Measurements from ENCODE around the gene LGALS3BP. TPM values are rescaled to one million over a fixed set of nuclear protein-coding genes. Genes with fewer than 3 reads are reported as not detected.

The LGALS3BP gene
- total RNA-seq, 1 experiment from 2014 or later = 507 TPM

- DNase-seq = no peak
- H3K4me3 ChIP-seq = no peak overlapping the region
- ChIA-PET CTCF (no interaction called here), POLR2A (ENCODE audit: unreplicated experiment) (no interaction called here)
- BruUV-seq (replicated peaks) = no TSS peak
- H4K20me1 ChIP-seq (ENCODE audit: insufficient read depth) = peaks cover 4% of the 10 kb centered on the region
- H2AFZ ChIP-seq = no peak overlapping the region
- H3K36me3 ChIP-seq (ENCODE audit: low read depth) = peaks cover 6% of the 10 kb centered on the region; the same call in 1 of the 2 replicates
- H3K9me3 ChIP-seq (ENCODE audit: insufficient read depth, low read depth) = no peaks in the 10 kb centered on the region
- H3K4me2 ChIP-seq = no peak overlapping the region
- no peak overlapping the region for H3K27ac ChIP-seq
- peaks cover 33% of the 10 kb centered on the region for H3K4me1 ChIP-seq (replicated peaks; ENCODE audit: insufficient read depth)
- no peak for TF ChIP-seq EZH2 (IDR thresholded peaks at IDR 0.05; ENCODE audit: low read depth)
- no peak for TF ChIP-seq CTCF (conservative IDR thresholded peaks at IDR 0.05)
- no peaks in the 10 kb centered on the region for H3K9me2 ChIP-seq (ENCODE audit: insufficient read depth)
- intact Hi-C loops (cut with micrococcal nuclease; ENCODE audit: unreplicated experiment) = no loop called here
- peaks cover 26% of the 10 kb centered on the region for H3F3A ChIP-seq (ENCODE audit: insufficient read depth, low read depth)
- peaks cover 72% of the 10 kb centered on the region for H3K79me2 ChIP-seq (ENCODE audit: low read depth)
- H3K27me3 ChIP-seq (ENCODE audit: insufficient read depth, low read depth) = no peaks in the 10 kb centered on the region
These were observed 20.9 kb upstream of the LGALS3BP start for GRCh38 chr17:79000396-79001189.

DNA sequence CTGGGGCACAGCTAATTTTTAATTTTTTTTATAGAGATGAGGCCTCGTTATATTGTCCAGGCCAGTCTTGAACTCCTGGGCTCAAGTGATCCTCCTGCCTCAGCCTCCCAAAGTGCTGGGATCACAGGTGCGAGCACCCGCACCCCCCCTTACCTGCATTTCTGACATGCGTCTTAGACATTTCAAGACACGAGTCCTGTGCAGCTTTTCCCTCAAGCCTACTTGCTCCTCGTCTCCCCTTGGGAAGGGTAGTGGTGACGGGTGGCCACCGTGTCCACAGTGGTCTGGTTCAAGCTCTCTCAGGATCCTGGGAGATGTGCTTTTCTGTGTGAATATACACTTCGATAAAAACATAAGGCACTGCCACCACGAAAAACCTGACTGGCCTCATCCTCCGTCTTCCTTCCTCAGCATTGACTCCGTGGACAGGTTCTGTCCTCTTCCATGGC is 20.2 kb upstream of the LGALS3BP start:
- H3K9me3 ChIP-seq (ENCODE audit: insufficient read depth, low read depth) = no peaks in the 10 kb centered on the region
- H3K36me3 ChIP-seq (ENCODE audit: low read depth) = peaks cover 10% of the 10 kb centered on the region; the same call in 1 of the 2 replicates
- H3K4me3 ChIP-seq = no peak overlapping the region
- DNase-seq = no peak
- ChIA-PET CTCF (interaction anchor here (0.6 kb wide), 1 partner anchor 60 kb away, joined by 11 read pairs; no protein-coding TSS in a partner anchor), POLR2A (ENCODE audit: unreplicated experiment) (no interaction called here)
- H3K4me2 ChIP-seq = no peak overlapping the region
- peaks cover 4% of the 10 kb centered on the region for H4K20me1 ChIP-seq (ENCODE audit: insufficient read depth)
- H3K27ac ChIP-seq = no peak overlapping the region
- intact Hi-C loops (cut with micrococcal nuclease; ENCODE audit: unreplicated experiment) = no loop called here
- no peaks in the 10 kb centered on the region for H3K9me2 ChIP-seq (ENCODE audit: insufficient read depth)
- no peak overlapping the region for H2AFZ ChIP-seq
- no peaks in the 10 kb centered on the region for H3K27me3 ChIP-seq (ENCODE audit: insufficient read depth, low read depth)
- TF ChIP-seq EZH2 (IDR thresholded peaks at IDR 0.05; ENCODE audit: low read depth) = no peak
- no peak for TF ChIP-seq CTCF (conservative IDR thresholded peaks at IDR 0.05)
- peaks cover 76% of the 10 kb centered on the region for H3K79me2 ChIP-seq (ENCODE audit: low read depth)
- no TSS peak for BruUV-seq (replicated peaks)
- peaks cover 26% of the 10 kb centered on the region for H3F3A ChIP-seq (ENCODE audit: insufficient read depth, low read depth)
- H3K4me1 ChIP-seq (replicated peaks; ENCODE audit: insufficient read depth) = peaks cover 34% of the 10 kb centered on the region

DNA sequence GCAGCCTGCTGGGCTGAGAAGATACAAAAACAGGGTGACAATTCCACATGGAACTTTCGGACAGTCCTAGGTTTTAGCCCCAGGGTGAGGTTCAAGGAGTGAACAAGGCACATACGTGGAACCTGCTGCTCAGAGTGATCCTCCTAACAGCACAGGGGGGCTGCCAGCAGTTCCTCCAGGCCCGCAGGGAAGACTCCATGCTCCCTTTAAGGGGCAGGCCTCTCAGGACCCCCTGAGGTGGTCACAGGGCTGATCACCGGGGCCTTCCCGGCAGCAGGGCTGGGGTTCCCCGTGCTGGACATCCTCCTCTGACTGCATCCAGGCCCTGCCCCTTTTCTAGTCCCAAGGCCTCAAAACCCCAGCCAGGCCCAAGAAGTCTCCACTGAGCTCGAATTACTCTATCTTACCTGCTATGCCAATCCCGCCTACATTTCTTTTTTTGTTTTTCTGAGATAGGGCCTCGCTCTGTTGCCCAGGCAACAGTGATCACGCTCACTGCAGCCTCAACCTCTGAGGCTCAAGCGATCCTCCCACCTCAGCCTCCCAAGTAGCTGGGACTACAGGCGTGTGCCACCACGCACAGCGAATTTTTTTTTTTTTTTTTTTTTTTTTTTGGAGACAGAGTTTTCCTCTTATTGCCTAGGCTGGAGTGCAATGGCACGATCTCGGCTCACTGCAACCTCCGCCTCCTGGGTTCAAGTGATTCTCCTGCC is 19.5 kb upstream of the LGALS3BP start:
- Histone ChIP-seq H3F3A (ENCODE audit: insufficient read depth, low read depth) (peaks cover 26% of the 10 kb centered on the region), H3K27ac (no peak overlapping the region), H3K4me1 (replicated peaks; ENCODE audit: insufficient read depth) (peaks cover 34% of the 10 kb centered on the region), H3K4me3 (no peak overlapping the region), H3K4me2 (no peak overlapping the region), H3K9me3 (ENCODE audit: insufficient read depth, low read depth) (no peaks in the 10 kb centered on the region), H3K9me2 (ENCODE audit: insufficient read depth) (no peaks in the 10 kb centered on the region), H2AFZ (no peak overlapping the region), H3K79me2 (ENCODE audit: low read depth) (peaks cover 83% of the 10 kb centered on the region), H4K20me1 (ENCODE audit: insufficient read depth) (peaks cover 4% of the 10 kb centered on the region), H3K27me3 (ENCODE audit: insufficient read depth, low read depth) (no peaks in the 10 kb centered on the region), H3K36me3 (ENCODE audit: low read depth) (peaks cover 10% of the 10 kb centered on the region; the same call in 1 of the 2 replicates)
- intact Hi-C loops (cut with micrococcal nuclease; ENCODE audit: unreplicated experiment) = no loop called here
- TF ChIP-seq CTCF (conservative IDR thresholded peaks at IDR 0.05) (no peak), EZH2 (IDR thresholded peaks at IDR 0.05; ENCODE audit: low read depth) (no peak)
- POLR2A ChIA-PET (ENCODE audit: unreplicated experiment) = interaction anchor here (0.6 kb wide), 1 partner anchor 21 kb away, joined by 5 read pairs; no protein-coding TSS in a partner anchor
- BruUV-seq (replicated peaks) = no TSS peak
- DNase-seq = no peak
- CTCF ChIA-PET = interaction anchor here (0.6 to 1.2 kb wide), 3 partner anchors 19 to 61 kb away, joined by 3 to 11 read pairs (median 6); partner anchors contain the start of gene LGALS3BP

Data from PC-9 (cell line).